Ecto neural progenitor cell (in vitro differentiated cells): Measurements from ENCODE around the gene ZNF165.
"Not testable (repeated sequence)": the region's sequence is repeated elsewhere in the genome, so short reads cannot be mapped to it uniquely, and the experiment has no call there.

Experiments used
- DNase-seq: peaks from one replicate; pipeline ENCODE4 v3.0.0-alpha.2; 2018; ENCODE audit warnings: low spot score

The ZNF165 gene

GRCh38 chr6:28122283-28122682, 41.9 kb downstream of the ZNF165 start:
- DNase-seq = not testable (repeated sequence)

DNA sequence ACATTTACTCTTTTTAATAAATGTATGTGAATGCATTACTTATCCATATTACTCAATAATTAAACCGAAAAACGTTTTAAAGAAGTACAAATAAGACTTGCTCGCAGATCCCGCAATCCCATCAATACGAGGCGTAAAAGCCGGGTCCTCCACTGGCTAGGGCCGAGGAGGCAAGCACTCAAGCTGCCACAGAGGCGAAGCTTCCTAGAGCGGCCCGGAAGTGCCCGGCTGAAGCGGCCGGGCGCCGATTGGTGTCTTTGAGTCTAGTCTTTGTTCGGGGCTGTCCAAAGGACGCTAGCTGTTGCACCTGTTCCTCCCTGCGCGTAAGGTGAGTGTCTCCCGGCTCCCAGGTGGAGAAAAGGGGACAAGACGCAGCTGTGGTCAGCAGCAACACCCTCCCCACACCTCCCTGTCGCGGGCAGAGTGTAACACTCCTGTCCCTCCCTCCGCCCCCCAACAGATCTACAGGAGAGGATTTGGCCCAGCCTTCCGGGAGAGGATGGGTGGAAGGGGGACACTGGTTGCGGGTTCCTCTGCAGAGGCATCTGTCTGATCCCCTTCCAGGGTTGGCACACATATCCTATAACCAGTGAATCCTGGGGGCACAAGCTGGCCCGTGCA, 44.1 kb downstream of the ZNF165 start, which contains the start of gene ZSCAN16:
Gene ZSCAN16, plus strand, starts transcription at position 260 of the 621 bp plus-strand sequence. CDS start 835 bp downstream, outside the sequence.
- DNase-seq = peak; percentile 87

DNA sequence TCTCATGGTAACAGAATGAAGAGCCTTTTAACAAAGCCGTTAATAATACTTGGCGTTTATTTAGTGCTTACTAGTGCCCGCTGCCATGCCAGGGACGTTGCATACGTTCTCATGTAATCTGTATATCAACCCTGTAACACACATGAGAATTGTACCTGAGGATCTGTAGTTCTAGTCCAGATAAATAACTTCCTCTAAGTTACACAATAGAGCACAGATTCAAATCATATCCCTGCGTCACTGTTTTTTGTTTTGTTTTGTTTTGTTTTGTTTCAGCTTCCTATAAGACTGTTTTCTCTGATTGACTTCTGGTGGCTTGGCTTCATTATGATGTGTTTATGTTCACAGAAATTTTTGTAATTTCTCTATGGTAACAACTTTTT, 44.6 kb downstream of the ZNF165 start:
- DNase-seq = no peak

DNA sequence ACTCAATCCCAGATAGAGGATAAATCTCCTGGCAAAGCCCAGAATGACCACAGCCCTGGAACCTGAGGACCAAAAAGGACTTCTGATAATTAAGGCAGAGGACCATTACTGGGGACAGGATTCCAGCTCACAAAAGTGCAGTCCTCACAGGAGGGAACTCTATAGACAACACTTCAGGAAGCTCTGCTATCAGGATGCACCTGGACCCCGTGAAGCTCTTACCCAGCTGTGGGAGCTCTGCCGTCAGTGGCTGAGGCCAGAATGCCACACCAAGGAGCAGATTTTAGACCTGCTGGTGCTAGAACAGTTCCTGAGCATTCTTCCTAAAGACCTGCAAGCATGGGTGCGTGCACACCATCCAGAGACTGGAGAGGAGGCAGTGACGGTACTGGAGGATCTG, 45.0 kb downstream of the ZNF165 start:
- DNase-seq = no peak

GRCh38 chr6:28134015-28134414, 53.6 kb downstream of the ZNF165 start:
- DNase-seq = no peak

DNA sequence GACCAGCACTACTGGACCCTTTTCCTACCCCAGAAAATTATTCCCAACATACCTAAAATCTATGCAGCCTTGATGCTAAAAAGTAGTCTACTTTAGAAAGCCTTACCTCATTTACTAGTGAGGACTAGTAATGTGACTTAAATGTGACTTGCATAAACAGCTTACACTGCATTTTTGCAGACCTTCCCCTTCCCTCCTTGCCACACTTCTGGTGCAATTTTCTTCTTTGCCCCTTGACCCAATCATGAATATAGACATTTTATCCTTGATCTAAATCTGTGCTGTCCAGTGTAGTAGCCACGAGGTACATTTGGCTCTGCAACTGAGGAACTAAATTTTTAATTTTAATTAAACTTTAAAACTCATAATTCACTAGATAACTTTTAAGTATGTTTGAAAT, 54.3 kb downstream of the ZNF165 start:
- DNase-seq = no peak

- no peak for DNase-seq
Measured at GRCh38 chr6:28135393-28135792, 55.0 kb downstream of the ZNF165 start.

DNA sequence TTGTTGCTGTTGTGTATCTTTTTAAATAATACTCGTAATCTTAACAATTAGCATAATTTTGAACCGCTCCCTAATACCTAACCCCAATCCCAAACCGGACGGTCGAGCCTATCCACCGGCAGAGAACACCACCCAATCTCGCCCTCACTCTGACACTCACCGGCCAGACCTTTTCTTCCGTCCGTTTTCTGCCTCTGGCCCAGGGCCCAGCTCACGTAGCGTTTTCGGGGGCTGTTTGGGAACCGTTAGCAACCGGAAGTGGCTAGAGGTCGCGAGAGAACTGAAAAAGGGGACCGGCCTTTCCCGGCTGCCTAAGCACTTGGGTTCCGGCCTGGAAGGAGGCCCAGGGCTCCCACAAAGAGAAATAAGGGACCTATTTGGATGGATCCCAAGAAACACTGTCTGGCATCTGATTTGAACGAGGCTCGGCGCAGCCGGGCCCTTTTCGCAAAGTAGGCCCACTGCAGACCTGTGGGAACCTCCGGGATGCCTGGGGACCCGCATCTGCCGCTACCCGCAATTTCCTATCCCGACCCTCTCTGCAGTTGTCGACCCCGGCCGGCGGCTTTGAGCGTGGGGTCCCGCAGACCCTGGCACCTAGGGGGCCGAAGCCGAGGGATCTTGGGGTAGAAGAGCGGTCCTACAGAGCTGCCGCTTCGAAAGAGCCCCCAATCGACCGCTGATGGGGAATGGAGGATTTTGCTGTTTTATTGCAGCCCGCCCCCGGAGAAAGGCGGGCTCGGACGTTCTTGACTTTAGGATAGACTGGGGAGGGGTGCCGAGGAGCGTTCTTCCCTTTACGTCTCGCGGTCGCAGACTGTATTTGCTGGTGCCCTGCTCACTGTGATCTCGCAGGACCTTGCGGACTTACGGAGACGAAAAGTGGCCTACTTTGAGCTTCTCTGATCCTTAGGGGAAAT, 56.5 kb downstream of the ZNF165 start:
- peak; percentile 90 for DNase-seq

- DNase-seq = no peak
Measured at GRCh38 chr6:28137505-28137981, 57.2 kb downstream of the ZNF165 start.
